GM21786 (cell line): ENCODE data around the gene MGA.
A peak's percentile ranks its signal among the peaks of the same experiment; 100 is the strongest.
"Not testable (repeated sequence)": the region's sequence is repeated elsewhere in the genome, so short reads cannot be mapped to it uniquely, and the experiment has no call there.

Source experiments
- ATAC-seq: cut with Tn5 transposase; IDR thresholded peaks from one replicate; pipeline ENCODE4 v1.9.1; 2021; ENCODE audit not compliant: unreplicated experiment

Gene MGA

DNA sequence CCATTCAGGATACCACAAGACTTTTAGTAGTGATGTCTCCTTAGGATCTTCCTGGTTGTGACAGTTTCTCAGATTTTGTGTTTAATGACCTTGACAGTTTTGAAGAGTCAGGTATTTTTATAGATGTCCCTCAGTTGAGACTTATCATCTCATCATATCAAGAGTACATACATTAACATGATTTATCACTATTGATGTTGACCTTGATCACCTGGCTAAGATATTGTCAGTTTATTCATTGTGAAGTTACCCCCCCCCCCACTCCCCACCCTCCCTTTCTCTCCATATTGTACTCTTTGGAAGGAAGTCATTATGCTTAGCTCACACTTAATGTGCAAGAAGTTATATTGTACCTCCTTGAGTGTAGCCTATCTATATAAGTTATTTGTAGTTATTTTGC is 42.9 kb downstream of the MGA start:
- ATAC-seq: no peak

DNA sequence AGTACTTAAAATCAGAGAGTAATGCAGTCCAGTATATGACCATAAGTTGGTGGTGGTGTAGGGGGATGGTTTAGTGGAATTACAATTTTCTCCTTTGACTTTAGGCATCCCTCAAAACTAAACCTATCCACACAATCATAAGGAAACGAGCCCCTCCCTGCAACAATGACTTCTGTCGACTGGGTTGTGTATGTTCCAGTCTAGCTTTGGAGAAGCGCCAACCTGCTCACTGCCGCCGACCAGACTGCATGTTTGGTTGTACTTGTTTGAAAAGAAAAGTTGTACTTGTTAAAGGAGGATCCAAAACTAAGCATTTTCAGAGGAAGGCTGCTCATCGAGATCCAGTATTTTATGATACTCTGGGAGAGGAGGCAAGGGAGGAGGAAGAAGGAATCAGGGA is 52.8 kb downstream of the MGA start:
- ATAC-seq: no peak

DNA sequence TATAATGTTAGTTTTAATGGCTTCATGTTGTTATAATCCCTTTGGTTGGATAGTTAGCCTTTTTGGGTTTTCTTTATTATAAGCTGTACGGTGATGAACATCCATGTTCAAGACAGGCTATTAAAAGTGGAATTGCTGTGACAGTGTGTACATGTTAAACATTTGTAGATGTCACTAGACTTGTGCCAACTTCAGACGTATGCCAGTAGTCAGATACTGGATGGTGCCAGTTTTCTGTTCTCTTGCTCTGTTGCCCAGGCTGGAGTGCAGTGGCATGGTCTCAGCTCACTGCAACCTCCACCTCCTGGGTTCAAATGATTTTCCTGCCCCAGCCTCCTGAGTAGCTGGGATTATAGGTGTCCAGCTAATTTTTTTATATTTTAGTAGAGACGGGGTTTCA is 54.1 kb downstream of the MGA start:
- no peak for ATAC-seq

DNA sequence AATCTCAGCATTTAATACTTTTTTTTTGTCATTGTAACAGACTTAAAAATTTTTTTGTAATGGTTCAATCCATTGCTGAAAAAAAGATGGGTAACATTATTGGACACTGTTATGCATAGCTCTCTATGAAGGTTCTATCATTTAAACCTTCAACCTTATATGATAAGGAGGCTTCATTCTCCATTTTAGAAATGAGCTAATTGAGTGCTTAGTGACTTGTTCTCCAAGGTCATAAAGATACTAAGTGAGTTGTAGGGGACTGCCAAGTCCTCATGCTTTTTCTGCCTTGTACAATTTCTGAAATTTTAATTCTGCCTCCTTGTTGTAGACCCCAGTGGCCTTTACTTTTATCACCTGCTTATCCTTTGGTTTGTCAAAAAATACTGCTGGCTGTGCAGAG is 56.7 kb downstream of the MGA start:
- no peak for ATAC-seq

DNA sequence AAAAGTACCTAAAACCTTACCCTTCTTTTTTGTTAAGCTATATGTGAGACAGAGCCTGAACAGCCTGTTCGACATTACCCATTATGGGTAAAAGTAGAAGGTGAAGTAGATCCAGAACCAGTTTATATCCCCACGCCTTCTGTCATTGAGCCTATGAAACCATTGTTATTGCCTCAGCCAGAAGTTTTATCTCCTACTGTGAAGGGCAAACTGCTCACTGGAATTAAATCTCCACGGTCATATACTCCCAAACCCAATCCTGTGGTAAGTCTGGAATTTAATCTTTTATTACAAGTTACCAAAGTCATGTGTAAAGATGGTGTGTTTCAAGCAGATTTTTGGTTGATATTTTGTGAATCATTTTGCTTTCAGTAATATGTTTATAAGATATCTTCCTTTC is 66.9 kb downstream of the MGA start:
- no peak for ATAC-seq

DNA sequence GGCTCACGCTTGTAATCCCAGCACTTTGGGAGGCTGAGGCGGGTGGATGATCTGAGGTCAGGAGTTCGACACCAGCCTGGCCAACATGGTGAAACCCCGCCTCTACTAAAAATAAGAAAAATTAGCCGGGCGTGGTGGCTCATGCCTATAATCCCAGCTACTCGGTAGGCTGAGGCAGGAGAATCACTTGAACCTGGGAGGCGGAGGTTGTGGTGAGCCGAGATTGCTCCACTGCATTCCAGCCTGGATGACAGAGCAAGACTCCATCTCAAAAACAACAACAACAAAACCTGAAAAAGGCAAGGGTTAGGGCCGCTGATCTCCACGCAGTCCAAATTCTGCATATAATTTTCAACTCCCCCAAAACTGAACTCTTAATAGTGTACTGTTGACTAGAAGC is 67.9 kb downstream of the MGA start:
- ATAC-seq: not testable (repeated sequence)

DNA sequence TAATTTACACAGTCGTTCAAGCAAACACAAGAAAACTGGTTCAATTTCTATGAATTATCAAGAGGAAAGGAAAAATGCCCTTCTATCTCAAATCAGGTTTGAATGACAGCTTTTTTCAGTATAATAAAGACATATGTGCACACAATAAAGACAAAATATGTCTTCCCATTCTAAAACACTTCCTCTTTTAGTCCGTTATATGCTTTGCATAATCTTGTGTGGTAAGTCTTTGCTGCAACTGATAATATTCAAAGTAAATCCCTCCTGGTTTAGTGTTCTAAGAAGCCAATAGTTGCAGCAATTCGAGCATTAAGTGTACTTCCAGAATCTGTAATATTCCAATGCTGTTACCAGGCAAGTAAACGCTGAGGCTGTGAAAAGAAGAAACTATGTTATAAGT is 70.3 kb downstream of the MGA start:
- no peak for ATAC-seq

DNA sequence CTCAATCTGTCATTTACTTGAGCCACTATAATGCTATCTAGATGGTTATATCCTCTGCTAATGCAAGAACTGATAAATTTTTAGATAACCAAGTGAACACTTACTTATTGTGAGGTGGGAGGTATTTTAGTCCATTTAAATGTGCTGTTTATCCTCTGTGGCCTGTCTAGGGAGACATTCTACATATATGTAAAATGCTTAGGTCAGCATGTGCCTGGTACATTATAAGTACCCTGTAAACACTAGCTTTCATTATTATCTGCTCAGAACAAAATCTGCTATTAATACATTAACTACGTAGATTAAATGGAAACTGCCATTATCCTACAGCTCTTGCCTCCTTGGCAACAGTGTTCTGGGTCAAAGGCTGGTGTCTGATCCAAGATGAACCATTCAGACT is 72.3 kb downstream of the MGA start:
- ATAC-seq: no peak

DNA sequence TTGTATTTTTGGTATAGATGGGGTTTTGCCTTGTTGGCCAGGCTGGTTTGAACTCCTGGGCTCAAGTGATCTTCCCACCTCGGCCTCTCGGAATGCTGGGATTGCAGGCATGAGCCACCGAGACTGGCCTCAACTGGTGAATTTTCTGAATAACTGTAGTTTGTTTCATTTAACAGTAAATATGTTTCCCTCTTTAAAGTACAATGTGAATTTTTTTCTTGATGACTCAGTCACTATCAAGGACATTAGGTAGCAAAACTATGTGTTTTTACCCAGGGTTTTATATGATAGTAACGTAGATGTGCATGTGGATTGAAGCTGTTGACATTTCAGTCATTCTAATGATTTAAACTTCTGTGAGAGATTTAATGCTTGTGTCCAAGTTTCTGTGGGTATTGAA is 73.9 kb downstream of the MGA start:
- no peak for ATAC-seq

DNA sequence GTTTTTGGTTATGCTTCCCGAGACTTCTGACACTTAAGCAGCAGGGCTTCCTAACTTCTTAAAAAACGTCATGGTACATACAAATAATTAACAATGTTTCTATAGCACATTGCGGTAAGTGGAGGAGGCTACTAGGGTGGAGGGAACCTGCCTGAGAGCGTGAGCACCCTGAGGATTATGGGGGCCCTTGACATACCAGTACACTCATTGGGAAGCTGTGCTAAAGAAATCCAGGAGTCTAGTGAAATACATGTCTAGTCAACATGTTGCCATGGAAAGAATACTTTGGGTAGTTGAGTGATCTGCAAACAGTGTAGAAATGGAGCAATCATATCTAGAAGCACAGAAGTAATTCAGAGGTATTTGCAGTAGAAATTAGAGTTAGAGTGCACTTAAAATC is 74.8 kb downstream of the MGA start:
- ATAC-seq: no peak

DNA sequence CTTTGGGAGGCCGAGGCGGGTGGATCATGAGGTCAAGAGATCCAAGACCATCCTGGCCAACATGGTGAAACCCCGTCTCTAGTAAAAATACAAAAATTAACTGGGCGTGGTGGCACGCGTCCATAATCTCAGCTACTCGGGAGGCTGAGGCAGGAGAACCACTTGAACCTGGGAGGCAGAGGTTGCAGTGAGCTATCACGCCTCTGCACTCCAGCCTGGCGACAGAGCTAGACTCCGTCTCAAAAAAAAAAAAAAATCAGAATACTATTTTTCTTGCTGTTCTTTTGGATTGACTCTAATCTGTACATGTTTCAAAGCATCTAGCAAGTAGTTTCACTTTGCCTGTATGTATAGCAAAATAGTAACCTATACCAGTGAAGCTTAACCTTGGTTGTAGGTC is 75.3 kb downstream of the MGA start:
- not testable (repeated sequence) for ATAC-seq

DNA sequence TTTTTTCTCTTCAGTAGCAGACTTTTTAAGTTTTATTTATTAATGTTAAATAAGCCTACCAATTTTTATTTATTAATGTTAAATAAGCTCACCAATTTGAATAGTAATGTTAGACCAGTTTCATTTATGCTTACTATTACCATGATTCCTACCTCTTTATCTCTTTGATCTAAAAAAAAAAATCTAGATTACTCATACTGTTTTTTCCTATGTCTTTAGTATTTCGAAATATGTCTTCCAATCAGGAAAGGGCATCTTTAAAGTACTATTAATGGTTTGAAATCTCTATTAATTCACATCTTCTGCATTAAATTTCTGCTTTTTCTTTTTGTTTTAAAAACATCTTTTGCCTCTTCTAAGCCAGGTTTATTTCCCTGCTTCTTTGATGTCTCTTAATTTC is 86.6 kb downstream of the MGA start:
- no peak for ATAC-seq

DNA sequence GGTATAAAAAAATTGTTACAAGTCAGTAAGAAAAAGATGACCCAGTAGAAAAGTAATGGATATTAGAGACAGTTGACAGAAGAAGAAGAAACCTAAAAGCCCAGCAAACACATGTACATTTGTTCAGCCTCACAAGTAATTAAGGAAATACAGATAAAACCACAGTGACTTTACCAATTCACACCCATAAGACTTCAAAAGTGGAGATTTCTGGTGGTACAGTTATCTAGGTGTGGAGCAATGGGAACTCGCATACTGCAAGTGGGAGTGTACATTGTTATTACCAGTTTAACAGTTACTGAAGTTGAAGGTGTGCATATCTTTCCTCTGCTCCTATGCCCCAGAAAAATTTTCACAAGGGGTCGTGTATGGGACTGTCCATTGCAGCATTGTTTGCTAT is 96.0 kb downstream of the MGA start:
- ATAC-seq: no peak

DNA sequence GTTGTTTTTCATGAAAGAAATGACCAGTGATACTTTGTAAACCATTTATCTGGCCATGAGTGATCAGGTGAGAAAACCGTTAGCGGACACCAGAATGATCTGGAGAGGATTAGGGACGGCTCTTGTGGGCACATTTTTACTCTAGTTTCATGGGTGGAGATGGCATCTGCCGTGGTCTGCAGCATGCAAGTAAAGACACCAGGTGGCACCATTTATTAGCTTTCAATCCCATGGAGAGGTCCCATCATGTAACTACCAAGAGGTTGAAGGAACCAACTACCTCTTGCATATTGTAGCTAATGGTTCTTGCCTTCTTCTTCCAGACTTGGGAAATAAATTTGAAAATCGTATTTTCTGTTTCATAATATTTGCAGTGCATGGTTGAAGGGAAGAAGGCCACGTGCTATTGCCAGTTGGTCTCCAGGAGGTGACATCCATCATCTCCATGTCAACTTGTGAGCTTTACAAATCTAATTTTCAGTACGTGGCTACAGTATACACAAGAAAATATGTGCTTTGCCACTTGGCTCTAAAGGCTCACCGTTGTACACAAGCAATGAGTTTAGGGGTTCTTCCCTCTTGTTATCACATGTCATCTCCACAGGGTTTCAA is 112.6 kb downstream of the MGA start:
- no peak for ATAC-seq

DNA sequence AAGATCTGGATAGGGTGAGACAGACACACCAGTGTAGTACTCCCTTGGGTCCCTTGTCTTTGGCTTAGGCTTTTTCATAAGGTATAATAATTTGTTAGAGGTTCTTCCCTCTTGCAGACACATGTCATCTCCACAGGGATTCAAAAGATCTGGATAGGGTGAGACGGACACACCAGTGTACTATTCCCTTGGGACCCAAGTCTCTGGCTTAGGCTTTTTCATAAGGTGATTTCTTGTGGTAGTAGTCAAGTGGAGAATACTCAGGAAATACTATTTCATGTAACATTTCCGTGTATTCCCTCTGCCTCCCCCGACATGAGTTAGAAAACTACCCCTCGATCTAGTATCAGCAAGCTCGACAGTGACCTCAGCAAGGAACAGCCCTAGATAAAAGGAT is 113.1 kb downstream of the MGA start:
- ATAC-seq: no peak

DNA sequence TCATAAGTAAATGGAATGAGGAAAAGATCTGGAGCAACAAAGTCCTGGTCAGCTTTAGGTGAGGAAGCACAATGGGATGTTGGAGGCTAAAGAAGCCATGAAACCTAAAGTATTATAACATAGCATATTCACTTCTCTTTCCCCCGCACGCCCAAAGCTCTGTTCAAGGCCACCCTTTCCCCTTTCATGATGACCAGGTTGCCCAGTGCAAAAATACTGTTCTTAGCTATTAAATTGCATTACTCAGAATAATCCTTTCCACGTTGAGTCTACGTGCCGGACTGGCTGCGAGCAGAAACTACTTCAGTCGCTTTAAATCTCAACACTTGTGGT is 113.5 kb downstream of the MGA start:
- no peak for ATAC-seq

DNA sequence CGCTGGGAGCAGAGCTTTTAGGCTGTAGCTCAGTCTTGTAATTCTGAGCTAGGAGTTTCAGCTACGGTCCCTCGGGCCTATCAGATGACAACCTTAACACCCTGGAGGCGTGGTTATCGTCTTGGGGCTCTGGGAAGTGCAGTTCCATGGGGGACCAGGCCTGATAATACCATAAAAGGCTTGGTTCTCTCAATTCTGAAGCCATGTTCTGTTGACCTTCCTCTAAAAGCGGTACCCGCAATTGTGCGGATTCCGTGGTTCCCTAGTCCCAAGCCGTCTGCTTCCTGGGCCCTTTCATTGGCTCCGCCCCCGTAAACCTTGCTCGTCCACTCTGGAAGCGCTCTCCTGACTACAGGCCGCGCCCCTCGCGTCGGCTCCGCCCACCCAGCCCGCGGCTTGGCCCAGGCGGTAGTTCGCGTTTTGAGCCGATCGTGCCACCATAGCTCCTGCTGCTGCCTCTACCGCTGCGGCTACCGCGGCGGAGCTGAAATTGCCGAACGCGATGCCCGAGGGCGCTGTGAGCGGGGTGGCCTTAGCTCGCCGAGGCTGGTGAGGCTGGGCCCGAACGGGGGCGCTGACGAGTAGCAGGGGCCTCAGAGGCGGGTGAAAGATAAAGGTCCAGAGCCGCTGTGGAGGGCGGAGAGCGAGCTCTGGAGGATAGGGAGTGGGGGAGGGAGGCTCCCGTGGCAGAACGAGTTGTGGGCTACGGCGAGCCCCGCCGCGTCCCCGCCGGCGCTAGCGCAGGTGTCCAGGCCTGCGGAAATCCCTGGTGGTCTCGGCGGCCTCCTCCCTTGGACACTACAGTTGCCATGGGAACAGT is 114.1 kb downstream of the MGA start, which contains the start of gene MAPKBP1:
TSS of gene MAPKBP1 (plus strand) at position 423 of the 820 bp plus-strand sequence. CDS start 792 bp downstream, outside the sequence.
- ATAC-seq: peak; percentile 79

DNA sequence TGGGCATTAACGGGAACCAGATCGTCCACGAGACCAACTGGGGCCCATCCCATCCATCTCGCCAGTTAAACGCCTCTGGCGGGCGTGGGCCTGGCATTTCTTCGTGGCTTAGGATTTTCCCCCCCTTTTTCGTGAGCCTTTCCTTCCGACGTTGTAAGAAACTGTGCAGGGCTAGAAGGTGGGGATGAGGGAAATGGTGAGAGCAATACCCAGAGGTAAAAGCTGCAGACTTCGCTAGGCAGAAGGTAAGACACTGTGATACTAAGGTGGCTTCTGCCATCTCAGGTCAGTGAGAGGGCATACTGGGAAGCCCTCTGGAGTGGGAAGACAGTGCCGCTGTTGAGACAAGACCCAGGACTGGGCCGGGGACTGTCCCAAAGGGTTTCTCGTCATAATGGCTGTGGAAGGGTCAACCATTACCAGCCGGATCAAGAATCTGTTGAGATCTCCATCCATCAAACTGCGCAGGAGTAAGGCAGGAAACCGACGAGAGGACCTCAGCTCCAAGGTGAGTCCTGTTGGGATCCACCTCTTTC is 114.7 kb downstream of the MGA start:
- ATAC-seq: no peak

DNA sequence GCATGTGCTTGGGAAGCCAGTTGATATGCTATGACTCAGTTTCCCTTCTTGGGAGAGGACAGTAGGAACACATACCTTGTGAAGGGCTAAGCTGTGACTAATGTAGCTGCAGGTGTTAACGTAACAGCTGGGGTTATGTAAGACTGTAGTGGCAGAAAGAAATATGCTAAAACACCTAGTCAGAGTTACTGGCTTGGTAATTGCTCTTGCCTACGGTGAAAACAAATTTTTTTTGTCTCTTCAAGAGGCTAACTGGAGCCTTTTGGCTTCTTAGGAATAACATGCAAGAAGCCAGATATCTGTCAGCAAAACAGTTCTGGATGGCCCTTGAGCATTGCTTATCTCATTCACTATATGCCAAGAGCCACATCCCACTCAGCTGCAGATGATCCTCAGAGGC is 115.4 kb downstream of the MGA start:
- ATAC-seq: no peak

DNA sequence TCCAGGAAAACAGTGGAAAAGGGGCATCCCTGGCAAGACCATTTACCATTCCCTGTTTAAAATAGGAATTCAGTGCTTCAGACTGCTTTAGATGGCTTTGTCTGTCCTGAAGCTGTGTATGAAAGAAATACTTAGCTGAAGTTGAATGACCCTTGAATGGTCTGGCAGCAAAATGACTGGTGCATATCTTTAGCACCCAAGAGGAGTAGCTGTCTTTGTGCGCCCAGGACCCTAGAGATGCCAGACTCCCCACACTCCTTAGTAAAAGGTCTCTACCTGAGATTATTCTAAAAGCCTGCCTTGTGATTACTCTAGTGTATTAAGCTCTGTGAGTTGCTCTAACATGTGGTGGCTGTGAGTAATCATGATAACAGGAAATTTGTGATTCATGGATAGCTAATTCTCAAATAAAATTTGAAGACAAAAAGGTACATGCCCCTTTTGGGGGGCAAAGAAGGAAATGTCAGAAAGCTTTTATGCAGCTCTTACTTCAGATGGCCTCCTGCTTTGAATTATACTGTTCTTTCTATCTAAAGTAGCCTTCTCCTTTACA is 117.3 kb downstream of the MGA start:
- ATAC-seq: no peak

DNA sequence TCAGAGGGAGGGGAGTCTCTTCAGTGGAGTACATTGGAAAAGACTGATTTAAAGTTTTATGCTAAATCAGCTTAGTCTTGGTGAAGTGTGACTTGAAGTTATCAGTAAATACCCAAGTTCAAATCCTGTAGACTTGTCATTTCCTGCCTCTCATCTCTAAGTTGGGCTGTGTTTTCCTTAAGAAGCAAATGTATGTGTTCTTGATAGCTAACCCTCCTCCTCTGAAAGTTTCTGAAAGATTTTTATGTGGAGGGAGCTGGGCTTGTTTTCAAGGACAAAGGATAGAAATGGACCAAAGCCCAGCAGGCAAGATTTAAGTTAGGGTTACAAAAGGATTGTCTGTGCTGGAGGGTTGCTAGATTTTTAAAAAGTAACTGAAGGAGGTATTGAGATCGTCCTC is 118.3 kb downstream of the MGA start:
- no peak for ATAC-seq

DNA sequence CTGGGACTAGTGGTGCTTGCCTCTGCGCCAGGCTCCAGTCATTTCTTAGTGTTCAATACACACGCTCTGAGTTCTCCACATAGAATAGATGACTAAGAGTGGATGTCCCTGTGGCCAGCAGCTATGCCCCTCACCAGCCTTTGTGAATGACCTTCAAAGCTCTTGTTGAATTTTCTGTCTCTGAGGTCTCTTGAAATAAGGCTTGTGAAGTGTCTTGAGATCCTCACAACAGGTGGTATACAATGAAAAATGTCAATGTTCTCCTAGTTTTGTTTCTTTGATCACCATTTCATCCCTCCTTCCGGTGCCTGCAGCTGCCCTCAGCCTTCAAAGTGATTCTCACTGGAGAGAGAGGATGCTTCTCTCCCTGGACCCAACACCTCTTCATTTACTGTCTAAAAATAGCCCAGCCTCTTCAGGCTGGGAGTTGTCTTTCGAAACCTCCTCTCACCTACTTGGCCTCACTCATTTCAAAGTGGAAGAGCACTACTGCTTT is 119.5 kb downstream of the MGA start:
- ATAC-seq: no peak
